Measurements from ENCODE around the gene FUT7. TPM values are rescaled to one million over a fixed set of nuclear protein-coding genes. Genes with fewer than 3 reads are reported as not detected.

The FUT7 gene
- under 1 TPM; 0.39 to 0.62 TPM for total RNA-seq

- DNase-seq (no peak), ATAC-seq (ENCODE audit: low read depth) (no peak)
- Mint-ChIP-seq H3K27ac (no peak within 1 kb of the TSS), H3K9me3 (no peaks in the 10 kb centered on the region), H3K36me3 (no peaks in the 10 kb centered on the region), H3K4me3 (peak within 1 kb of the TSS; percentile 39), H3K4me1 (peaks cover 30% of the 10 kb centered on the region), H3K27me3 (peaks cover 2% of the 10 kb centered on the region)
- POLR2A ChIA-PET = interaction anchor here (0.6 to 1.1 kb wide), 4 partner anchors 38 to 304 kb away, joined by 3 to 7 read pairs (median 4); partner anchors contain the start of genes PAXX and SAPCD2
Observed at GRCh38 chr9:137031904-137032640, at the start of gene FUT7. Gene FUT7, minus strand, starts transcription at chr9:137032088. Its CDS starts 97 bp downstream, at chr9:137031991.

GRCh38 chr9:137080260-137081122, 48.6 kb upstream of the FUT7 start:
- H3K4me3 Mint-ChIP-seq = no peak overlapping the region
- H3K36me3 Mint-ChIP-seq = peaks cover 11% of the 10 kb centered on the region
- H3K27me3 Mint-ChIP-seq = no peaks in the 10 kb centered on the region
- H3K27ac Mint-ChIP-seq = no peak overlapping the region
- no peak for DNase-seq
- H3K9me3 Mint-ChIP-seq = no peaks in the 10 kb centered on the region
- no peak for ATAC-seq (ENCODE audit: low read depth)
- H3K4me1 Mint-ChIP-seq = peaks cover 7% of the 10 kb centered on the region
- POLR2A ChIA-PET = interaction anchor here (1.5 to 2.1 kb wide), 2 partner anchors 11 to 161 kb away, joined by 3 to 6 read pairs; partner anchors contain the start of genes SAPCD2 and TUBB4B

- no peaks in the 10 kb centered on the region for H3K9me3 Mint-ChIP-seq
- H3K27ac Mint-ChIP-seq = no peak overlapping the region
- DNase-seq (no peak), ATAC-seq (ENCODE audit: low read depth) (no peak)
- POLR2A ChIA-PET = interaction anchor here (1.2 to 2.1 kb wide), 2 partner anchors 10 to 17 kb away, joined by 3 to 6 read pairs; partner anchors contain the start of gene SAPCD2
- H3K36me3 Mint-ChIP-seq = peaks cover 11% of the 10 kb centered on the region
- peaks cover 4% of the 10 kb centered on the region for H3K4me1 Mint-ChIP-seq
- H3K27me3 Mint-ChIP-seq = no peaks in the 10 kb centered on the region
- peak overlapping the region; percentile 54 for H3K4me3 Mint-ChIP-seq
Observed at GRCh38 chr9:137079401-137079787, 47.5 kb upstream of the FUT7 start.

GRCh38 chr9:137078701-137079400, 47.0 kb upstream of the FUT7 start:
- POLR2A ChIA-PET = interaction anchor here (1.1 to 2.1 kb wide), 3 partner anchors 9 to 17 kb away, joined by 3 to 6 read pairs (median 5); partner anchors contain the start of gene SAPCD2
- Mint-ChIP-seq H3K36me3 (peaks cover 11% of the 10 kb centered on the region), H3K4me3 (peak overlapping the region; percentile 79), H3K9me3 (no peaks in the 10 kb centered on the region), H3K27me3 (no peaks in the 10 kb centered on the region), H3K27ac (no peak overlapping the region), H3K4me1 (peaks cover 4% of the 10 kb centered on the region)
- ATAC-seq (ENCODE audit: low read depth) (no peak), DNase-seq (no peak)

- Mint-ChIP-seq H3K36me3 (peaks cover 11% of the 10 kb centered on the region), H3K4me3 (peak overlapping the region; percentile 79), H3K4me1 (peaks cover 4% of the 10 kb centered on the region), H3K27ac (peak overlapping the region; percentile 86), H3K9me3 (no peaks in the 10 kb centered on the region), H3K27me3 (no peaks in the 10 kb centered on the region)
- ATAC-seq (ENCODE audit: low read depth) = peak; percentile 72
- POLR2A ChIA-PET = interaction anchor here (1.0 to 3.5 kb wide), 7 partner anchors 8 to 163 kb away, joined by 3 to 31 read pairs (median 5); partner anchors contain the start of genes MAN1B1, RNF208, SAPCD2 and TUBB4B
- peak; percentile 77 for DNase-seq
Observed at GRCh38 chr9:137077758-137078693, 46.1 kb upstream of the FUT7 start.

- H3K36me3 Mint-ChIP-seq = peaks cover 11% of the 10 kb centered on the region
- ATAC-seq (ENCODE audit: low read depth) (peak; percentile 70), DNase-seq (peak; percentile 81)
- H3K4me1 Mint-ChIP-seq = peaks cover 5% of the 10 kb centered on the region
- H3K4me3 Mint-ChIP-seq = peak within 1 kb of the TSS; percentile 79
- no peaks in the 10 kb centered on the region for H3K27me3 Mint-ChIP-seq
- POLR2A ChIA-PET = interaction anchor here (0.6 to 3.5 kb wide), 9 partner anchors 9 to 270 kb away, joined by 3 to 31 read pairs (median 4); partner anchors contain the start of genes MAN1B1, PAXX, RABL6 and RNF208
- no peaks in the 10 kb centered on the region for H3K9me3 Mint-ChIP-seq
- peak within 1 kb of the TSS; percentile 86 for H3K27ac Mint-ChIP-seq
Observed at GRCh38 chr9:137077010-137077747, 45.3 kb upstream of the FUT7 start, which contains the start of gene UAP1L1. Gene UAP1L1, plus strand, starts transcription at chr9:137077517. Its CDS starts 16 bp downstream, at chr9:137077533.

- ATAC-seq (ENCODE audit: low read depth) (no peak), DNase-seq (no peak)
- Mint-ChIP-seq H3K4me1 (peaks cover 5% of the 10 kb centered on the region), H3K4me3 (peak overlapping the region; percentile 68), H3K36me3 (peaks cover 6% of the 10 kb centered on the region), H3K9me3 (no peaks in the 10 kb centered on the region), H3K27me3 (no peaks in the 10 kb centered on the region), H3K27ac (peak overlapping the region; percentile 68)
- POLR2A ChIA-PET = interaction anchor here (0.6 to 3.5 kb wide), 8 partner anchors 10 to 269 kb away, joined by 3 to 31 read pairs (median 4); partner anchors contain the start of genes MAN1B1, RABL6 and TUBB4B
Observed at GRCh38 chr9:137076636-137077009, 44.7 kb upstream of the FUT7 start.

- Mint-ChIP-seq H3K27ac (no peak overlapping the region), H3K9me3 (no peaks in the 10 kb centered on the region), H3K4me3 (peak overlapping the region; percentile 25), H3K4me1 (peaks cover 13% of the 10 kb centered on the region), H3K36me3 (peaks cover 6% of the 10 kb centered on the region), H3K27me3 (no peaks in the 10 kb centered on the region)
- POLR2A ChIA-PET = interaction anchor here (3.5 kb wide), 1 partner anchor 11 kb away, joined by 31 read pairs; the partner anchor contains the start of gene MAN1B1
- no peak for ATAC-seq (ENCODE audit: low read depth)
- no peak for DNase-seq
Observed at GRCh38 chr9:137075275-137075775, 43.4 kb upstream of the FUT7 start.

- Mint-ChIP-seq H3K27me3 (no peaks in the 10 kb centered on the region), H3K4me3 (no peak overlapping the region), H3K9me3 (no peaks in the 10 kb centered on the region), H3K27ac (peak overlapping the region; percentile 30), H3K4me1 (peaks cover 13% of the 10 kb centered on the region), H3K36me3 (peaks cover 3% of the 10 kb centered on the region)
- DNase-seq (no peak), ATAC-seq (ENCODE audit: low read depth) (no peak)
- POLR2A ChIA-PET = interaction anchor here (3.5 kb wide), 1 partner anchor 12 kb away, joined by 31 read pairs; the partner anchor contains the start of gene MAN1B1
Observed at GRCh38 chr9:137074657-137075274, 42.9 kb upstream of the FUT7 start.

- H3K27ac Mint-ChIP-seq = no peak overlapping the region
- peaks cover 13% of the 10 kb centered on the region for H3K4me1 Mint-ChIP-seq
- DNase-seq (no peak), ATAC-seq (ENCODE audit: low read depth) (no peak)
- H3K4me3 Mint-ChIP-seq = no peak overlapping the region
- no peaks in the 10 kb centered on the region for H3K27me3 Mint-ChIP-seq
- H3K9me3 Mint-ChIP-seq = no peaks in the 10 kb centered on the region
- H3K36me3 Mint-ChIP-seq = peaks cover 2% of the 10 kb centered on the region
- POLR2A ChIA-PET = no interaction called here
Observed at GRCh38 chr9:137073992-137074399, 42.1 kb upstream of the FUT7 start.

Measured in activated naive CD8-positive, alpha-beta T cell treated with anti-CD3 and anti-CD28 coated beads, Interleukin-2, amount 10 ng/mL, durations not matched to agents 7 days and 5 days (primary cell).